SH-SY5Y (cell line): ENCODE data around the gene RASA1.

ENCODE experiments used
- GATA2 ChIP-seq: IDR thresholded peaks from 2 replicates; pipeline ENCODE4 v1.6.1; 2011; ENCODE audit warnings: mild to moderate bottlenecking, low read depth, low read length
- GATA3 ChIP-seq: IDR thresholded peaks from 2 replicates; pipeline ENCODE4 v1.6.1; 2011; ENCODE audit warnings: low read depth, mild to moderate bottlenecking, low read length, moderate library complexity

DNA sequence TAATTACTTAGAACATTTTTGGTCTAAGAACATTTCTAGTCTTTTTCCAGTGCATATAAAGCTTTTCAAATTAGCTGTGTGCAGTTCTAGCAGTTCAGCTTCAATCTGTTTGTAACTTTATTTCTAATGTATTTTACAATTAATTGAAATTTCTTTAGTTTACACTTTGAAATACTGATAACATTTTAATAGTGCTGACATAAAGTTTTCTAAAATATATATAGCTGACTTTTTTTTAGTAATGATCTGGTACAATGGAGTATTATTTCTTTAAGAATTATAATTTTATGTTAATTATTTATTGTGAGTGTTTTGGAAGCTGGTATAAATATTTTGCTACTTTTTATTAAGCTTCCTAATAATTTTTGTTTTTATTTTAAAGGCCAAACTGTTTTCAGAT lies 101.7 kb downstream of the RASA1 start:
- TF ChIP-seq GATA2 (no peak), GATA3 (no peak)
